OCI-LY3 (cell line): ENCODE measurements around the gene APIP.

Experiments
- CTCF ChIP-seq: fragments of 200-600, 300-600 bp; sonication (generic); IDR thresholded peaks from 2 replicates; pipeline ENCODE4 v1.5.1; 2014; ENCODE audit warnings: antibody characterized with exemption, low read length, low read depth
- EZH2phosphoT487 ChIP-seq: fragments of 200-600 bp; shearing (Covaris generic); IDR thresholded peaks from 2 replicates; pipeline ENCODE4 v1.6.1; 2018; ENCODE audit warnings: antibody characterized with exemption, mixed run types, low read depth

DNA sequence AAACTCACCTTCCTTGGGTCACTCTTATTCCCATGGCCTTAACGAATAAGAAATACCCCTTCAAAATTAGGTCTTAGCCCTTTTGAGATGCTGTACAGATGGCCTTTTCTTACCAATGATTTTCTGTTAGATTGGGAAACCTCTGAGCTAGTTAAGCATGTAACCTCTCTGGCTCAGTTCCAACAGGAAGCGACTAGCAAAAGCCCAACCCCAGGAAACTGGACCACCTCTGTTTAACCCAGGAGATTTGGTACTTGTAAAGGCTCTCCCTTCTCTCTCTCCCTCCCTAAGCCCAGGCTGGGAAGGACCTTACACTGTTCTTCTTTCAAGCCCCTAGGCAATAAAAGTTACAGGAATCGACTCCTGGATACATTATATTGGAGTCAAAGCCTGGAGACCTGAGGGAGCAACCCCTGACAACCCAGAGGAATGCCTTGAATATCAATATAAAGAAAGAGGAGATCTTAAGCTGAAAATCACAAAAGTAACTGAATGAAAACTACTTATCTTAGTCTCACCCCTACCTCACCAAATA lies 11.7 kb downstream of the APIP start:
- TF ChIP-seq CTCF (no peak), EZH2phosphoT487 (no peak)
